OCI-LY3 (cell line): ENCODE measurements around the gene PTPRM.

Experiments
- EZH2phosphoT487 ChIP-seq: fragments of 200-600 bp; shearing (Covaris generic); IDR thresholded peaks from 2 replicates; pipeline ENCODE4 v1.6.1; 2018; ENCODE audit warnings: antibody characterized with exemption, mixed run types, low read depth
- TF ChIP-seq, protein P1 (sequence below): fragments of 200-600, 300-600 bp; sonication (generic); IDR thresholded peaks from 2 replicates; pipeline ENCODE4 v1.5.1; 2014; ENCODE audit warnings: antibody characterized with exemption, low read length, low read depth

DNA sequence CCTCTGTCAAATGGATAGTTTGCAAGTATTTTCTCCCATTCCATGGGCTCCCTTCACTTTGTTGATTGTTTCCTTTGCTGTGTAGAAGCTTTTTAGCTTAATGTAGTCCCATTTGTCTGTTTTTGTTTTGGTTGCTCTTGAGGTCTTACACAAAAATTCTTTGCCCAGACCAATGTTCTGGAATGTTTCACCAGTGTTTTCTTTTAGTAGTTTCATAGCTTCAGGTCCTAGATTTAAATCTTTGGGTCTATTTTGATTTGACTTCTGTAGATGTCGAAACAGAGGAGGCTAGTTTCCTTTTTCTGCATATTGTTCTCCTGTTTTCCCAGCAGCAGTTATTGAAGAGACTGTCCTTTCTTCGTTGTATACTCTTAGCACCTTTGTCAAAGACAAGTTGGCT, 351.6 kb downstream of the PTPRM start:
- TF ChIP-seq, protein P1, sequence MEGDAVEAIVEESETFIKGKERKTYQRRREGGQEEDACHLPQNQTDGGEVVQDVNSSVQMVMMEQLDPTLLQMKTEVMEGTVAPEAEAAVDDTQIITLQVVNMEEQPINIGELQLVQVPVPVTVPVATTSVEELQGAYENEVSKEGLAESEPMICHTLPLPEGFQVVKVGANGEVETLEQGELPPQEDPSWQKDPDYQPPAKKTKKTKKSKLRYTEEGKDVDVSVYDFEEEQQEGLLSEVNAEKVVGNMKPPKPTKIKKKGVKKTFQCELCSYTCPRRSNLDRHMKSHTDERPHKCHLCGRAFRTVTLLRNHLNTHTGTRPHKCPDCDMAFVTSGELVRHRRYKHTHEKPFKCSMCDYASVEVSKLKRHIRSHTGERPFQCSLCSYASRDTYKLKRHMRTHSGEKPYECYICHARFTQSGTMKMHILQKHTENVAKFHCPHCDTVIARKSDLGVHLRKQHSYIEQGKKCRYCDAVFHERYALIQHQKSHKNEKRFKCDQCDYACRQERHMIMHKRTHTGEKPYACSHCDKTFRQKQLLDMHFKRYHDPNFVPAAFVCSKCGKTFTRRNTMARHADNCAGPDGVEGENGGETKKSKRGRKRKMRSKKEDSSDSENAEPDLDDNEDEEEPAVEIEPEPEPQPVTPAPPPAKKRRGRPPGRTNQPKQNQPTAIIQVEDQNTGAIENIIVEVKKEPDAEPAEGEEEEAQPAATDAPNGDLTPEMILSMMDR: no peak
- no peak for TF ChIP-seq EZH2phosphoT487
